Posterior vena cava (tissue), 2 donors: ENCODE measurements around the gene SHISA8. TPM values are rescaled to one million over a fixed set of nuclear protein-coding genes. Genes with fewer than 3 reads are reported as not detected.
"Not testable (repeated sequence)": the region's sequence is repeated elsewhere in the genome, so short reads cannot be mapped to it uniquely, and the experiment has no call there.

Experiments used
- DNase-seq: peaks from one replicate; pipeline ENCODE4 v3.0.0-alpha.2; 2020; ENCODE audit warnings: low spot score
- intact Hi-C, 2 donors: fragments of 100-400 bp; cut with DNase I; formaldehyde crosslinking; loops; one replicate each; pipeline versions ENCODE4 v1.14.1 to v1.14.2; 2022 to 2023
- microRNA-seq, 2 donors: library from miRNA; unstranded; fragments of <30 nt; microRNA quantifications; one replicate each; pipeline ENCODE4 v1.2.0, GENCODE V29; 2020 to 2021; ENCODE audit warnings: borderline microRNAs expressed in 2 of 2
- total RNA-seq, 2 donors: library from RNA; stranded (reverse); fragmentation: NEBNext Ultra II Directional; extraction: Animal tissue kit (Norgen Biotek cat#: 25700); gene quantifications; one replicate each; pipeline ENCODE4 v1.2.1, GENCODE V29; 2021
- donor health status: DM: yes; HTN: yes; CAD: no.
- donor health status: DM: yes; HTN: yes; CAD: no.

SHISA8 gene
- total RNA-seq, 2 donors from 2014 or later, result not detected

DNA sequence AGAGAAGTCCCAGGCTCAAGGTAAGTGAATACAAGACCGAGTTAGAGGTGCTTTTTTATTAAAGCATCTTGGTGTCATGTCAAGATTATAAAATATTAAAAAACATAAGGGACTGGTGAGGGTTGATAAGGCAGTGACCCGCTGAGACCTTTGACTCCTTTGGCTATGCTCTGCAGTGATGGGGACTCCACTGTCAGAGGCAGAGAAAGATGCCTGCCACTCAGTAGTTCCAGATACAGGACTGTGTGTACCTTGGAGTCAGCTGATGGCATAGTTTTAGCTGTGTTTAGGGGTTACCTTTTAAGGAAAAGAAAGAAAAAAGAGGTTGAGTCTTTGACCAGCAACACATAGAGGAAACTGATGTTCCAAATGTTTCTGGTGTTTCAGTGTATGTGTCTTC is 40.8 kb downstream of the SHISA8 start:
- DNase-seq, result no peak
- intact Hi-C loops, result loop anchor here in 1 of 2 donors (10.0 kb wide), 1 partner anchor 1641 kb away; no protein-coding TSS in a partner anchor

DNA sequence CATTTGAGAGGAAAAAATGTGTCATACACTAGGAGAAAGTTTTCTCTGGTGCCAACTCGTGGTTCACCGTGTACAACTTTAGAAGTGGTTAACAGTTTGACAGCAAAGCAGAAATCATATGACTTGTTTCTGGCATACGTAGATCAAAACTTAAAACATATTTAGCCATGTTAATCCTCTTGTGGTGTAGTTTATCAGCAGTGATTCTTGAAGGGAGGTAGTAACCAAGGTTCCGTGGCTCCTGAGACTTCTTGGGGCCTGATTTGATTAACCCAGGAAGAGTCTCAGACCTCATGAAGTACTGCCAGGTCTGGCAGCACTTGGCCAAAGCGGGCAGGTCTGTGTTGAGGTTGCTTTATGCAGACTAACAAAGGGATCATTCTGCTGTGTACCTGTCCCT is 41.5 kb downstream of the SHISA8 start:
- no peak for DNase-seq
- intact Hi-C loops, result loop anchor here in 1 of 2 donors (10.0 kb wide), 1 partner anchor 1641 kb away; no protein-coding TSS in a partner anchor

- DNase-seq, result no peak
- intact Hi-C loops, result loop anchor here in 1 of 2 donors (10.0 kb wide), 1 partner anchor 1644 kb away; no protein-coding TSS in a partner anchor
These were observed 44.1 kb downstream of the SHISA8 start for GRCh38 chr22:41870786-41871185.

- intact Hi-C loops, result loop anchor here in 1 of 2 donors (10.0 kb wide), 1 partner anchor 1645 kb away; no protein-coding TSS in a partner anchor
- not testable (repeated sequence) for DNase-seq
These were observed 44.8 kb downstream of the SHISA8 start for GRCh38 chr22:41870081-41870480.

- intact Hi-C loops, result no loop called here
- no peak for DNase-seq
These were observed 46.3 kb downstream of the SHISA8 start for GRCh38 chr22:41868556-41868955.

- intact Hi-C loops, result no loop called here
- no peak for DNase-seq
These were observed 51.4 kb downstream of the SHISA8 start for GRCh38 chr22:41863472-41863871.

DNA sequence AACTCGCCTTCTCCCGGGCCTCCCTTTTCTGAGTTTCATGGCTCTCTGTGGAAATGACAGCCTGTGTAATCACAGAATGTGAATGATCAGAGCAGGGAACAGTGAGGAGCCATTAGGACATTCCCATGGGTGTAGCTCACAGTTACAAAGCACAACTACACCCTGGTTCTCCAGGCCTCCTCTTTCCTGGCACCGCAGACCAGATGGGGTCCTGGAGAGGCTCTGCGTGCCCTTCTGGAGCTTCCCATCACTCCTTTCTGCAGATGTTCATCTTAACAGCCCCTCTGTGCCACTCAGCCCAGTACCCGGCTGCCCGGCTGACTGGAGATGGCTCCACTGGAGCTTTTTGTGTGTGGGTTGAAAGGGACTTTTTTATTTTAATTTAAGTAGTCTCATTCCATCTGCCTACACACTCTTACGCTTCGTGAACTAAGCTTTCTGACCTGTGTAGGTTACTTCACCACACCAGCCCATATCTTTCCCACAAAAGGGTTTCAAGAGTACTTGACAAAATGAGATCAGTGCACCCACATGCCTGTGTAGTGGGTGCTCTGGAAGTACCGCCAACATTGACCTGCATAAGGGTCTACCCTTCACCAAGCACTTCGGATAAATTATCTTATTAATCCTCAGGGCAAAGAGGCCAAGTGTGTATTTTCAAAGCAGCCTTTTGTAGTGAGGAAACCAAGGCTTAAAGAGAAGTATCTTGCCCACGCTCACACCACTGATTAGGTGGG is 52.2 kb downstream of the SHISA8 start:
- DNase-seq, result no peak
- intact Hi-C loops, result no loop called here

DNA sequence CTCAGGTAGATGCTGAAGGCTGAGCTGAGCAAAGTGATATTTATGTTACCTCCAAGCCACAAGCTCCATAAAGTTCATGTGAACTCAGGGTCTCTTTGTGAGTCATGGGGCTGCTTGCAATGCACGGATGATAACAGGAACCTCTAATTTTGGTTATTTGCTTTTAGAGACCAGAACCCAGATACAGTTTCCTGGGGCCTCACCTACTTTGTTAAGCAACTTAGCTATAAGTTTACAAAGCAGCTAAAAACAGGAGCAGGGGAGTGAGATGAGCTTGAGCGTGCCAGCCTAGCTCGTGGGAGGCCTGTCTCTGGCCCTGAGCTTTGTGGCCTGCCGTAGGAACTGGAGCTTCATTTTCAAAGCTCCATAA is 52.7 kb downstream of the SHISA8 start:
- no peak for DNase-seq
- intact Hi-C loops, result no loop called here

Small RNA genes within 50 kb of the gene (microRNA-seq; reads per million reads assigned to microRNA genes)
- gene MIR33A, result 7.4 to 29.8 reads per million in 2 donors

Other genes with a start within 250 kb of the SHISA8 start
- gene SNU13, start 226.2 kb downstream of the SHISA8 start, total RNA-seq, result 100 to 1,000 TPM in 1 of 2 donors, 10 to 100 TPM in 1; 86.2 to 103 TPM
- gene MEI1, start 215.6 kb downstream of the SHISA8 start, total RNA-seq, result 1 to 10 TPM; 1.4 to 4.3 TPM
- gene CCDC134, start 114.4 kb downstream of the SHISA8 start, total RNA-seq, result 1 to 10 TPM; 5.1 to 5.7 TPM
- gene SREBF2, start 82.0 kb downstream of the SHISA8 start, total RNA-seq, result 10 to 100 TPM; 48.3 to 52.0 TPM
- under 1 TPM; 0.28 to 0.33 TPM for gene TNFRSF13C, start 11.7 kb upstream of the SHISA8 start, total RNA-seq
- gene CENPM, start 32.1 kb upstream of the SHISA8 start, total RNA-seq, result not detected
- gene SEPTIN3, start 54.4 kb upstream of the SHISA8 start, total RNA-seq, result under 1 TPM; 0.14 to 0.23 TPM
- 1 to 10 TPM; 1.1 to 1.2 TPM for gene WBP2NL, start 83.7 kb upstream of the SHISA8 start, total RNA-seq
- gene NAGA, start 155.7 kb upstream of the SHISA8 start, total RNA-seq, result 10 to 100 TPM; 18.4 to 29.7 TPM
- gene PHETA2, start 159.2 kb upstream of the SHISA8 start, total RNA-seq, result 10 to 100 TPM; 15.2 to 17.3 TPM
- 10 to 100 TPM; 63.9 to 67.2 TPM for gene SMDT1, start 164.6 kb upstream of the SHISA8 start, total RNA-seq
- 10 to 100 TPM; 48.1 to 52.1 TPM for gene NDUFA6, start 175.7 kb upstream of the SHISA8 start, total RNA-seq
- under 1 TPM; 0.37 to 0.48 TPM for gene CYP2D6, start 215.7 kb upstream of the SHISA8 start, total RNA-seq